ENCODE measurements around the gene LPAR6.
A peak's percentile ranks its signal among the peaks of the same experiment; 100 is the strongest.

The LPAR6 gene

GRCh38 chr13:48414501-48414900 is 1.6 kb upstream of the LPAR6 start:
- no peak for DNase-seq

GRCh38 chr13:48411841-48412531 is 927 bp downstream of the LPAR6 start:
- peak in 1 of 2 experiments; percentile 10 for DNase-seq

- no peak for DNase-seq
Measured at GRCh38 chr13:48411147-48411794, 1.6 kb downstream of the LPAR6 start.

GRCh38 chr13:48410199-48410598 is 2.7 kb downstream of the LPAR6 start:
- no peak for DNase-seq

GRCh38 chr13:48405875-48406274 is 7.0 kb downstream of the LPAR6 start:
- no peak for DNase-seq

- no peak for DNase-seq
Measured at GRCh38 chr13:48404952-48405351, 8.0 kb downstream of the LPAR6 start.

- no peak for DNase-seq
Measured at GRCh38 chr13:48403913-48404312, 9.0 kb downstream of the LPAR6 start.

- DNase-seq: no peak
Measured at GRCh38 chr13:48403151-48403631, 9.7 kb downstream of the LPAR6 start.

GRCh38 chr13:48402325-48402932 is 10.5 kb downstream of the LPAR6 start:
- DNase-seq: no peak

- DNase-seq: no peak
Measured at GRCh38 chr13:48401480-48401879, 11.4 kb downstream of the LPAR6 start.

- DNase-seq: no peak
Measured at GRCh38 chr13:48400850-48401291, 12.0 kb downstream of the LPAR6 start.

- DNase-seq: no peak
Measured at GRCh38 chr13:48400090-48400694, 12.7 kb downstream of the LPAR6 start.

- DNase-seq: no peak
Measured at GRCh38 chr13:48398450-48399095, 14.3 kb downstream of the LPAR6 start.

GRCh38 chr13:48397744-48398143 is 15.2 kb downstream of the LPAR6 start:
- DNase-seq: no peak

- DNase-seq: no peak
Measured at GRCh38 chr13:48393698-48394085, 19.2 kb downstream of the LPAR6 start.

GRCh38 chr13:48393030-48393697 is 19.7 kb downstream of the LPAR6 start:
- no peak for DNase-seq

GRCh38 chr13:48391257-48391656 is 21.7 kb downstream of the LPAR6 start:
- DNase-seq: no peak

GRCh38 chr13:48386816-48387215 is 26.1 kb downstream of the LPAR6 start:
- no peak for DNase-seq

- DNase-seq: no peak
Measured at GRCh38 chr13:48383384-48383783, 29.5 kb downstream of the LPAR6 start.

- DNase-seq: no peak
Measured at GRCh38 chr13:48380581-48380980, 32.3 kb downstream of the LPAR6 start.

GRCh38 chr13:48377857-48378256 is 35.1 kb downstream of the LPAR6 start:
- DNase-seq: no peak

GRCh38 chr13:48370815-48371214 is 42.1 kb downstream of the LPAR6 start:
- no peak for DNase-seq

GRCh38 chr13:48369988-48370387 is 42.9 kb downstream of the LPAR6 start:
- DNase-seq: no peak

All from NCI-H1930 (cell line).